ENCODE measurements around the gene PLS1. TPM values are rescaled to one million over a fixed set of nuclear protein-coding genes. Genes with fewer than 3 reads are reported as not detected.

Gene PLS1
- total RNA-seq, 4 donors from 2014 or later: 58.7 to 507 (median 340) TPM

DNA sequence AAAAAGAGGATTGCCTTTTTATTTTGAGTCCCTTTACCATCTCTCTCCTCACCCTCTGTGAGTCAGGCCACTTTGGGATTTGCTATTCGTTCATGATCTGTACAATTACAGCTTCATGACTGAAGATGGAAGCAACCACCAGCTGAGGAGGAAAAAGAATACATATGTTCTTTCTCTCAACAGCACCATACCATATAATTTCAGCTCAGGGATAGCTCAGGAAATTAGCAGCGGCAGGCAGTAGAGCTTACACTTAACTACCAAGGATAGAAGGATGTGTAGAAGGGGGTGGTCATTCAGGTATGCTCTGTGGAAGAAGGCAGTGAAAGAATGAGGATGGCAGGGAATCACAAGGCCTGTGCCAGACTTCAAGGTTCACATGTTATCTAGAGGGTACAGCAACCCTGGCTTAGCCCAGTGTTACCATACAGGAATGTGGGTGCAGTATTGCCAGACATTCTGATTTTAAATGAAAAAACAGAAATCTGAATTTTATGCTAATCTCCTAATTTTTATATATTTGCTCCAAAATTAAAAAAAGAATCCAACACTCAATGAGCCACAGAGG is 17.9 kb downstream of the PLS1 start:
- Histone ChIP-seq H3K27ac (peak overlapping the region; percentile 81 to 87 (median 86)), H3K36me3 (no peaks in the 10 kb centered on the region), H3K27me3 (no peaks in the 10 kb centered on the region), H3K9me3 (no peaks in the 10 kb centered on the region), H3K4me3 (no peak overlapping the region), H3K4me1 (peaks cover 13 to 49% (median 28%) of the 10 kb centered on the region in 4 donors)
- TF ChIP-seq POLR2AphosphoS5 (IDR thresholded peaks at IDR 0.05): no peak
- TF ChIP-seq POLR2A (IDR thresholded peaks at IDR 0.05): no peak
- no peak for TF ChIP-seq EP300 (IDR thresholded peaks at IDR 0.05; ENCODE audit: low read depth)
- TF ChIP-seq, protein P1, sequence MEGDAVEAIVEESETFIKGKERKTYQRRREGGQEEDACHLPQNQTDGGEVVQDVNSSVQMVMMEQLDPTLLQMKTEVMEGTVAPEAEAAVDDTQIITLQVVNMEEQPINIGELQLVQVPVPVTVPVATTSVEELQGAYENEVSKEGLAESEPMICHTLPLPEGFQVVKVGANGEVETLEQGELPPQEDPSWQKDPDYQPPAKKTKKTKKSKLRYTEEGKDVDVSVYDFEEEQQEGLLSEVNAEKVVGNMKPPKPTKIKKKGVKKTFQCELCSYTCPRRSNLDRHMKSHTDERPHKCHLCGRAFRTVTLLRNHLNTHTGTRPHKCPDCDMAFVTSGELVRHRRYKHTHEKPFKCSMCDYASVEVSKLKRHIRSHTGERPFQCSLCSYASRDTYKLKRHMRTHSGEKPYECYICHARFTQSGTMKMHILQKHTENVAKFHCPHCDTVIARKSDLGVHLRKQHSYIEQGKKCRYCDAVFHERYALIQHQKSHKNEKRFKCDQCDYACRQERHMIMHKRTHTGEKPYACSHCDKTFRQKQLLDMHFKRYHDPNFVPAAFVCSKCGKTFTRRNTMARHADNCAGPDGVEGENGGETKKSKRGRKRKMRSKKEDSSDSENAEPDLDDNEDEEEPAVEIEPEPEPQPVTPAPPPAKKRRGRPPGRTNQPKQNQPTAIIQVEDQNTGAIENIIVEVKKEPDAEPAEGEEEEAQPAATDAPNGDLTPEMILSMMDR (IDR thresholded peaks at IDR 0.05): no peak
- in situ Hi-C loops (cut with MboI; ENCODE audit: low pct_ligation_motif_present in 1 of 4, low pct_unique_long_range_greater_than_20kb in 1 of 4, low sequenced_read_pairs in 3 of 4): no loop called here
- no peak for DNase-seq
- WGBS, 2 donors (ENCODE audit: low coverage in 1 of 2): 60% methylated on average over 2 of the region's 2 CpGs
- intact Hi-C loops (cut with DNase I; ENCODE audit: low total_unique reads): no loop called here

DNA sequence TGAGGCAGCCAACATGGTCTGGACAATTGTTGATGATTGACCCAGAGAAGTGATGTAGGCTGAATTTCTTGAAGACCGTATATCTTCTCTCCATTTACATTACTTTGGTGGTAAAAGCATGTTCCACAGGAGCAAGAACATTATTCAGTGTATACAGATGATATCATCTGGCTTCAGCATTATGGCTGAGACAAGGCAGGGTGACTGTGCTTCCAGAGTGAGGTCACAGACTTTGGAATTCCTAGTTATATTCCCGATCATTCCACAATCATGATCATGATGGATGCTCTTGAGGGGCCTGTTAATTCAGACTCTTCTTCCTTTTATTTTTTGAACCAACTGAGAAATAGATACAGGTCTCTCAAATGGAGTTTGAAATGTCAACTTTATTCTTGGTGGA is 19.0 kb downstream of the PLS1 start:
- TF ChIP-seq POLR2A (IDR thresholded peaks at IDR 0.05) (no peak), EP300 (IDR thresholded peaks at IDR 0.05; ENCODE audit: low read depth) (no peak), POLR2AphosphoS5 (IDR thresholded peaks at IDR 0.05) (no peak)
- TF ChIP-seq, protein P1 (IDR thresholded peaks at IDR 0.05): no peak
- DNase-seq: no peak
- in situ Hi-C loops (cut with MboI; ENCODE audit: low pct_ligation_motif_present in 1 of 4, low pct_unique_long_range_greater_than_20kb in 1 of 4, low sequenced_read_pairs in 3 of 4) (no loop called here), intact Hi-C loops (cut with DNase I; ENCODE audit: low total_unique reads) (no loop called here)
- Histone ChIP-seq H3K4me1 (peaks cover 16 to 58% (median 34%) of the 10 kb centered on the region in 4 donors), H3K36me3 (no peaks in the 10 kb centered on the region), H3K9me3 (no peaks in the 10 kb centered on the region), H3K27ac (peak overlapping the region; percentile 81 to 87 (median 86)), H3K4me3 (no peak overlapping the region), H3K27me3 (no peaks in the 10 kb centered on the region)
- WGBS, 2 donors (ENCODE audit: low coverage in 1 of 2): 81 to 86% methylated on average over 1 to 2 of the region's 2 CpGs

DNA sequence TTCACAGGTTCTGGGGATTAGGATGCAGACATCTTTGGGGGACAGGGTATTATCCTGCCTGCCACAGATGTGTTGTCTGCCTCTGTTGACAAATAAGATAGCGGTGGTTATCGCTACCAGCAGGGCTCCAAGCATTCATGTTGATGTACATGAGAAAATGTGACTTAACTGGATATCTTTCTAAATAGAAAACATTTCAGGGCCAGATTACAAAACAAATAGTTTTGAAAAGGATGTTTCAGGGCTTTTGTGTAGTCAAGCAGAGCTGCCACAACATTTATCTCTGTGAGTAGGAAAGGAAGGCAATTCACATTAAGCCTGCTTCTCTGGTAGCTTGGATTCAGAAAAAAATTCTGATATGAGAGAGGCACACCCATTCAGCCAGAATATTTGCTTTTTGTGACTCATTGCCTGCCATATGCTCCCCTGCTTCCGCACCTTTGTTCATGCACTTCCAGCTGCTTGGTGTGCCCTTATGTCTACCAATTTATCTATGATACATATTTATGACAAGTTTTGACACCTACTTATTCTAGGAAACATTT is 22.8 kb downstream of the PLS1 start:
- in situ Hi-C loops (cut with MboI; ENCODE audit: low pct_ligation_motif_present in 1 of 4, low pct_unique_long_range_greater_than_20kb in 1 of 4, low sequenced_read_pairs in 3 of 4) (no loop called here), intact Hi-C loops (cut with DNase I; ENCODE audit: low total_unique reads) (no loop called here)
- no peak for TF ChIP-seq EP300 (IDR thresholded peaks at IDR 0.05; ENCODE audit: low read depth)
- TF ChIP-seq POLR2AphosphoS5 (IDR thresholded peaks at IDR 0.05): peak in 2 of 3 donors; percentile 55 to 70
- TF ChIP-seq, protein P1 (IDR thresholded peaks at IDR 0.05): peak in 1 of 5 experiments; percentile 17
- H3K4me3 ChIP-seq: no peak overlapping the region
- peak; percentile 49 for DNase-seq
- peaks cover 21 to 80% (median 48%) of the 10 kb centered on the region in 4 donors for H3K4me1 ChIP-seq
- H3K27me3 ChIP-seq: no peaks in the 10 kb centered on the region
- H3K27ac ChIP-seq: peak overlapping the region; percentile 78 to 83 (median 78)
- no peaks in the 10 kb centered on the region for H3K9me3 ChIP-seq
- H3K36me3 ChIP-seq: no peaks in the 10 kb centered on the region
- 80 to 88% methylated on average over 2 to 3 of the region's 3 CpGs for WGBS, 2 donors (ENCODE audit: low coverage in 1 of 2)

DNA sequence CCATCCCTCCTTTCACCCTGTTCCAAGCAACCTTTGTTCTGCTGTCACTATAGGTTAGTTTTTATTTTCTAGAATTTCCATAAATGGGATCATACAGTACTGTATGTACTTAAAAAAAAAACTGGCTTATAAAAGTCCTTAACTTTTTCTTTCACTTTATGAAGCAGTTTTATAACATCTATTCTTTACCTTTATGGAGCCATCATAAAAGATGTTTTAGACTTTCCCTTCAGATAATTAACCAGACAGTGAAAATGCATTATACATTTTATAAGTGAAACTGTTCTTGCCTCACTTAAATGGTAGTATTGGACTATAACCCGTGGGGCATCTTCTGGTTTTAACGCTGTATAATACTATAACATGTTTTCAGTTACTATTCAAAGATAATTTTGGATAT is 26.2 kb downstream of the PLS1 start:
- intact Hi-C loops (cut with DNase I; ENCODE audit: low total_unique reads): no loop called here
- Histone ChIP-seq H3K9me3 (no peaks in the 10 kb centered on the region), H3K27me3 (no peaks in the 10 kb centered on the region), H3K4me3 (peak overlapping the region in 1 of 4 donors; percentile 33), H3K4me1 (peaks cover 17 to 80% (median 42%) of the 10 kb centered on the region in 4 donors), H3K36me3 (no peaks in the 10 kb centered on the region), H3K27ac (peak overlapping the region; percentile 72 to 83 (median 78))
- in situ Hi-C loops (cut with MboI; ENCODE audit: low pct_ligation_motif_present in 1 of 4, low pct_unique_long_range_greater_than_20kb in 1 of 4, low sequenced_read_pairs in 3 of 4): no loop called here
- TF ChIP-seq POLR2AphosphoS5 (IDR thresholded peaks at IDR 0.05): peak in 1 of 3 donors; percentile 33
- no peak for TF ChIP-seq POLR2A (IDR thresholded peaks at IDR 0.05)
- WGBS, 2 donors (ENCODE audit: low coverage in 1 of 2): 45 to 53% methylated on average over 2 of the region's 2 CpGs
- no peak for DNase-seq
